SK-N-SH treated with all-trans-retinoic acid at 6 μM for 48 hours (cell line): Measurements from ENCODE around the gene PRKAG1.

Source experiments
- ATAC-seq: fragments of 200-7000 bp; cut with Tn5 transposase; 3 replicates; pipeline ENCODE4 v1.9.1; 2020; ENCODE audit warnings: mild to moderate bottlenecking, moderate library complexity
- CREB5 ChIP-seq: fragments of 250-450 bp; sonication (Bioruptor Pico); IDR thresholded peaks from 2 replicates; pipeline ENCODE4 v1.5.1; 2020; ENCODE audit warnings: low read depth, mild to moderate bottlenecking, moderate library complexity
- CSDC2 ChIP-seq: fragments of 250-450 bp; sonication (Bioruptor Pico); IDR thresholded peaks from 2 replicates; pipeline ENCODE4 v1.5.0; 2020; ENCODE audit warnings: mild to moderate bottlenecking, moderate library complexity
- CSRNP3 ChIP-seq: fragments of 250-450 bp; sonication (Bioruptor Pico); IDR thresholded peaks from 2 replicates; pipeline ENCODE4 v1.5.1; 2021; ENCODE audit warnings: mild to moderate bottlenecking, moderate library complexity
- GLIS3 ChIP-seq: fragments of 250-450 bp; sonication (Bioruptor Pico); IDR thresholded peaks from 2 replicates; pipeline ENCODE4 v1.5.0; 2020; ENCODE audit warnings: mild to moderate bottlenecking, moderate library complexity
- ISL1 ChIP-seq: fragments of 250-450 bp; sonication (Bioruptor Pico); IDR thresholded peaks from 2 replicates; pipeline ENCODE4 v2.1.2; 2022; ENCODE audit warnings: mild to moderate bottlenecking, moderate library complexity
- PATZ1 ChIP-seq: fragments of 250-450 bp; sonication (Bioruptor Pico); IDR thresholded peaks from 2 replicates; pipeline ENCODE4 v1.8.0; 2020; ENCODE audit warnings: mild to moderate bottlenecking, moderate library complexity, borderline replicate concordance
- PPARA ChIP-seq: fragments of 250-450 bp; sonication (Bioruptor Pico); IDR thresholded peaks from 2 replicates; pipeline ENCODE4 v1.5.0; 2020; ENCODE audit warnings: mild to moderate bottlenecking, borderline replicate concordance
- RARB ChIP-seq: fragments of 250-450 bp; sonication (Bioruptor Pico); IDR thresholded peaks from 2 replicates; pipeline ENCODE4 v1.8.0; 2021; ENCODE audit warnings: mild to moderate bottlenecking, moderate library complexity
- SNAI2 ChIP-seq: fragments of 250-450 bp; sonication (Bioruptor Pico); IDR thresholded peaks from 2 replicates; pipeline ENCODE4 v1.5.0; 2020; ENCODE audit warnings: mild to moderate bottlenecking, moderate library complexity
- TCF4 ChIP-seq: fragments of 250-450 bp; sonication (Bioruptor Pico); IDR thresholded peaks from 2 replicates; pipeline ENCODE4 v1.8.0; 2021; ENCODE audit warnings: mild to moderate bottlenecking, moderate library complexity, borderline replicate concordance
- TOX ChIP-seq: fragments of 250-450 bp; sonication (Bioruptor Pico); IDR thresholded peaks from 2 replicates; pipeline ENCODE4 v1.8.0; 2021; ENCODE audit warnings: mild to moderate bottlenecking, moderate library complexity, borderline replicate concordance
- TSHZ2 ChIP-seq: fragments of 250-450 bp; sonication (Bioruptor Pico); IDR thresholded peaks from 2 replicates; pipeline ENCODE4 v1.5.0; 2020; ENCODE audit warnings: mild to moderate bottlenecking, moderate library complexity
- ZC3H10 ChIP-seq: fragments of 250-450 bp; sonication (Bioruptor Pico); IDR thresholded peaks from 2 replicates; pipeline ENCODE4 v1.5.1; 2021; ENCODE audit warnings: mild to moderate bottlenecking, moderate library complexity
- ZFP3 ChIP-seq: fragments of 250-450 bp; sonication (Bioruptor Pico); IDR thresholded peaks from 2 replicates; pipeline ENCODE4 v1.5.0; 2020; ENCODE audit warnings: mild to moderate bottlenecking, moderate library complexity
- ZFP30 ChIP-seq: fragments of 450-650 bp; formaldehyde crosslinking; IDR thresholded peaks from 2 replicates; pipeline ENCODE4 v1.5.0; 2022; ENCODE audit warnings: mild to moderate bottlenecking, moderate library complexity
- ZNF70 ChIP-seq: fragments of 450-650 bp; formaldehyde crosslinking; IDR thresholded peaks from 2 replicates; pipeline ENCODE4 v1.5.0; 2020; ENCODE audit warnings: mild to moderate bottlenecking, moderate library complexity
- ZNF8 ChIP-seq: fragments of 450-650 bp; formaldehyde crosslinking; IDR thresholded peaks from 2 replicates; pipeline ENCODE4 v1.5.0; 2020; ENCODE audit warnings: mild to moderate bottlenecking, moderate library complexity

Gene PRKAG1

GRCh38 chr12:48966177-48966895 lies 52.2 kb downstream of the PRKAG1 start:
- ATAC-seq = no peak
- TF ChIP-seq ZNF70 (CRISPR knock-in tag) (no peak), TCF4 (CRISPR knock-in tag) (no peak), SNAI2 (CRISPR knock-in tag) (no peak), TOX (CRISPR knock-in tag) (no peak), GLIS3 (no peak), ZC3H10 (CRISPR knock-in tag) (no peak), PPARA (no peak), ZNF8 (CRISPR knock-in tag) (no peak), TSHZ2 (CRISPR knock-in tag) (no peak)
- TF ChIP-seq, all 23 proteins: peak for 0

- no peak for TF ChIP-seq TOX (CRISPR knock-in tag)
- no peak for TF ChIP-seq CSRNP3 (CRISPR knock-in tag)
- no peak for TF ChIP-seq CREB5
- TF ChIP-seq ZNF8 (CRISPR knock-in tag) = no peak
- TF ChIP-seq, all 23 proteins: peak for 0
- peak; percentile 82 for ATAC-seq
These were observed 53.2 kb downstream of the PRKAG1 start for GRCh38 chr12:48965298-48965838.

GRCh38 chr12:48961801-48962200 lies 56.8 kb downstream of the PRKAG1 start:
- TF ChIP-seq CREB5 (no peak), TSHZ2 (CRISPR knock-in tag) (no peak), SNAI2 (CRISPR knock-in tag) (no peak), ZNF8 (CRISPR knock-in tag) (no peak), GLIS3 (no peak), ZFP30 (no peak), ZNF70 (CRISPR knock-in tag) (no peak), RARB (CRISPR knock-in tag) (no peak), ISL1 (no peak), TCF4 (CRISPR knock-in tag) (no peak), ZC3H10 (CRISPR knock-in tag) (no peak), ZFP3 (no peak), TOX (CRISPR knock-in tag) (no peak), CSDC2 (no peak), PATZ1 (no peak), CSRNP3 (CRISPR knock-in tag) (no peak)
- ATAC-seq = no peak
